ENCODE measurements around the gene RAB26. TPM values are rescaled to one million over a fixed set of nuclear protein-coding genes. Genes with fewer than 3 reads are reported as not detected.
"Not testable (repeated sequence)": the region's sequence is repeated elsewhere in the genome, so short reads cannot be mapped to it uniquely, and the experiment has no call there.

RAB26 gene
- total RNA-seq, 2 donors from 2014 or later, result 1.8 to 5.1 TPM

DNA sequence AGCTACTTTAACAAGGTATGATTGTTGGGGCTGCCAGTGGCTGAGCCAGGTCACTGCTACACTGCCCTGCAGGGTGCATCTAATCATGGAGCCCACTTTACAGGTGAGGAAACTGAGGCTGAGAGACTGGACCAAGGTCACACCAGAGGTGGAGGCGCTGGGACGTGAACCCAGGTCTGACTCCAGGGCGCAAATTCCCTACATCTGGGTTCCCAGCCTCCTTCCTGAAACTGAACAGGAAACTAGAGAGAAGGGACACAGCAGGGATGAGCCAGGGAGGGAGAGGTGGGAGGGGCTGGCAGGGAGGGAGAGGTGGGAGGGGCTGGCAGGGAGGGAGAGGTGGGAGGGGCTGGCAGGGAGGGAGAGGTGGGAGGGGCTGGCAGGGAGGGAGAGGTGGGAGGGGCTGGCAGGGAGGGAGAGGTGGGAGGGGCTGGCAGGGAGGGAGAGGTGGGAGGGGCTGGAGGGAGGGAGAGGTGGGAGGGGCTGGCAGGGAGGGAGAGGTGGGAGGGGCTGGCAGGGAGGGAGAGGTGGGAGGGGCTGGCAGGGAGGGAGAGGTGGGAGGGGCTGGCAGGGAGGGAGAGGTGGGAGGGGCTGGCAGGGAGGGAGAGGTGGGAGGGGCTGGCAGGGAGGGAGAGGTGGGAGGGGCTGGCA lies 20.7 kb upstream of the RAB26 start:
- DNase-seq (ENCODE audit: low spot score); H3K4me3 ChIP-seq; intact Hi-C loops (cut with DNase I); H3K27me3 ChIP-seq (replicated peaks; ENCODE audit: insufficient read depth); H3K9me3 ChIP-seq; H3K36me3 ChIP-seq: not testable (repeated sequence)
- Histone ChIP-seq H3K4me1 (replicated peaks) (peaks cover 36% of the 10 kb centered on the region), H3K27ac (peak overlapping the region; percentile 84 to 92)
- TF ChIP-seq POLR2A (IDR thresholded peaks at IDR 0.05), result peak; percentile 33
- peak; percentile 27 for TF ChIP-seq POLR2AphosphoS5 (IDR thresholded peaks at IDR 0.05)
- WGBS, result 0% methylated on average over 3 of the region's 3 CpGs

DNA sequence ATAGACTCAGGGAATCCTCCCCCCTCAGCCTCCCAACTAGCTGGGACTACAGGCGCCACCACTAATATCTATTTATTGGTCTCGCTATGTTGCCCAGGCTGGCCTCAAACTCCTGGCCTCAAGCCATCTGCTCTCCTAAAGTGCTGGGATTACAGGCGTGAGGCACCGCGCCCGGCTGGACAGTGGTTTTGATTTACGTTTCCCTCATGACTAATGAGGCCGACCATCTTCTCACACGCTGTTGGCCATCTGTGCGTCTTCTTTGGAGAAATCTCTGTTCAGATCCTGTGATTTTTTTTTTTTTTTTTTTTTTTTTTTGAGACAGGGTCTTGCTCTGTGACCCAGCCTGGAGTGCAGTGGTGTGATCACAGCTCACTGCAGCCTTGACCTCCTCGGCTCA lies 19.2 kb upstream of the RAB26 start:
- H3K4me3 ChIP-seq; intact Hi-C loops (cut with DNase I); DNase-seq (ENCODE audit: low spot score); H3K9me3 ChIP-seq; H3K36me3 ChIP-seq; H3K27me3 ChIP-seq (replicated peaks; ENCODE audit: insufficient read depth): not testable (repeated sequence)
- Histone ChIP-seq H3K4me1 (replicated peaks) (peaks cover 30% of the 10 kb centered on the region), H3K27ac (peak overlapping the region in 1 of 2 donors; percentile 73)
- 35% methylated on average over 10 of the region's 11 CpGs for WGBS

DNA sequence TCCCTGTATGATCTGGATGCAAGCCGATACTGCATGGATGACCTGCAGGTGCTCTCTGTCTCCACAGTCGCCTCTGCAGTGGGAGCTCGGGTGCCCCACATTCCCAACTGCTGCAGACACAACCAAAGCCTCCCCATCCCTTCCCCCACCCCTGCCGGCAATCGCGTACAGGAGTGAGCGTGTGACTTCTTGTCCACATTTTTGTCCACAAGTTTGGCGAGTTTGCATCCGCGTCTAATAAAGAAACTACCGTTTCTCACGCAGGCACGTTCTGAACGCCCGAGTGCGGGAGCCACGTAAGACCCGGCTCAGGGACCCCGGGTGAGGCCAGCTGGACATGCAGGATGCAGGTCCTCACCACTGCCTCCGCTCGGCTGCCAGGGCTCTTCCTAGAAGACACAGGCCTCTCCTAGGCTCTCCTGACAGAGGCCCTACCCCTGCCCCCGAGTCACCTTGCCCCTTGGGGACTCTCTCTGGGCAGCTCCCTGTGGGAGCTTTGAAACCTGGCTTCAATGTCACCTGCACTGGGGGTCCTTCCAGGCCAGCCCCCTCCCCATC lies 18.5 kb upstream of the RAB26 start:
- intact Hi-C loops (cut with DNase I); DNase-seq (ENCODE audit: low spot score): not testable (repeated sequence)

DNA sequence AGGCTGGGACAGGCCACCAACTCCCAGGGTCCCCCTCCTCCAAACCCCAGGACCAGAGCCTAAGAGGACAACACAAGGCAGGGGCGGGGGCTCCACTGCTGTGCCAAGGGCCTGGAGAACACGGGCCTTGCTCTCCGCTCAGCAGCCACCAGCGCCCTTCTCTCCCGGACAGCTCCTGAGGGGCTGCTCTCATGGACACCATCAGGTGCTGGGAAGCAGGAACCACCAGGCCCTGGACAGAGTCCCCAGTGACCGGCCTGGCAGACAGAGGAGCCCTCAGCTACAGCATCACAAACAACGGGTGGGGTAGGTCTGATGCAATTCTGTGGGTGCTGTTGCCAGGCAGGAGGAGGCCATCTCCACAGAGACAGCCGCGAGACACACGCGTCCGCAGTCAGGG lies 14.6 kb upstream of the RAB26 start:
- H3K4me3 ChIP-seq; H3K9me3 ChIP-seq; intact Hi-C loops (cut with DNase I); H3K27me3 ChIP-seq (replicated peaks; ENCODE audit: insufficient read depth); H3K4me1 ChIP-seq (replicated peaks); DNase-seq (ENCODE audit: low spot score); H3K36me3 ChIP-seq: not testable (repeated sequence)
- peak overlapping the region in 1 of 2 donors; percentile 42 for H3K27ac ChIP-seq
- WGBS, result no CpG with 5 or more reads among the region's 12 CpGs

More for the DNA sequence above, 18.5 kb upstream of the RAB26 start:
- not testable (repeated sequence) for H3K36me3 ChIP-seq; H3K27me3 ChIP-seq (replicated peaks; ENCODE audit: insufficient read depth); H3K9me3 ChIP-seq; H3K4me3 ChIP-seq
- peaks cover 26% of the 10 kb centered on the region for H3K4me1 ChIP-seq (replicated peaks)
- 10% methylated on average over 22 of the region's 22 CpGs for WGBS
- H3K27ac ChIP-seq, result peak overlapping the region; percentile 38 to 50

DNA sequence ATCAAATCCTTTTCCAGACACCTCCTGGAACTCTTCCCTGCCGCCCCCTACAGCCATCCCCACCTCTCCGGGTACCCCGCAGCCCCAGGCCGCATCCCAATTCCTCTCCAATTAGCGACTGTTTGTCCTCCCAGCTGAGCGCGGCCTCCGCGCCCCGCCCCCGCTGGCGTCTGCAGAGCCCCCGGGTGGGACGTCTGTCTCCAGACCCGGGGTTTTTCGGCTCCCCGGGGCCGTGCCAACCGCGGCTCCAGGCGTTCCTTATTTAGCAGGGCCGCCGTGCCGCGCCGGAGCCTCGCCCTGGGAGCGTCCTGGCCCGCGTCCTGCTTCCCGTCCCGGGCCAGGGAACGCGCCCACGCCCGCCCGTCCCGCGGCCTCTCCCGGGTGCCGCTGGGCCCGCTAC lies 13.4 kb upstream of the RAB26 start:
- Histone ChIP-seq H3K27ac (peak overlapping the region; percentile 77 to 82), H3K4me3 (peak overlapping the region; percentile 41 to 50)
- DNase-seq (ENCODE audit: low spot score); H3K4me1 ChIP-seq (replicated peaks); H3K36me3 ChIP-seq; intact Hi-C loops (cut with DNase I); H3K9me3 ChIP-seq; H3K27me3 ChIP-seq (replicated peaks; ENCODE audit: insufficient read depth): not testable (repeated sequence)
- WGBS, result 0% methylated on average over 16 of the region's 42 CpGs

DNA sequence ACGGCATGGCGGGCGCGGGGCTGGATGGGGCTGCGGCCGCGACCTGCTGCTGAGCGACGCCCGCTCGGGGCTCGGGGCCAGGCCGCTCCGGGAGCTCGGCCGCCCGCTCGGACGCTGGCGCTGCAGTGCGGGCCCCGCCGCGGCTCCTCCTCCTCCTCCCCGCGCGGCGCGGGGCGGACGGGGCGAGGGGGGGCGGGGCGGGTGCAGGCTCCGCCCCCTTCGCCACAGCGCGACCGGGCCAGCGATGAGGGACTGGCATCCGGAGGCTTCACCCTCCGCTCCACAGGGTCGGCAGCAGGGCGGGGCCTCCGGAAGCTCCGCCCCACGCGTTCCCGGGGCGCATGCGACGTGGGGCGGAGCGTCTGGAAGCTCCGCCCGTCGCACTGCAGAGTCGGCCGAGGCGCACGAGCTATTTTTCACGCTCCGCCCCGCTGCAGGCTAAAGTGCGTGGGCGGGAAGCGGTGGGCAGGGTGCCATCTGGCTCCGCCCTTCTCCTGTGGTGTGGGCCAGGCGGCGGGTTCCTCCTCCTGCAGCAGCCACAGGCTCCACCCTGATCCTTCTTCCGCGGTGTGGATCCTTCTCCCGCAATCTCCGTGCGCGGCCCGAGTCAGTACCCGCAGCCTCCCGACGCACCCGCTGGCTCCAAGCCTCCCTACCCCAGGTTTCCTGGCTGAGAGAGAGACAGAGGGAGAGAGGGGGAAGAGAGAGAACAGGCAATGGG lies 12.5 kb upstream of the RAB26 start, which contains the start of gene PKD1:
Gene PKD1 (minus strand): TSS at position 129 of the 721 bp plus-strand sequence. CDS start 209 bp downstream, outside the sequence.
- Histone ChIP-seq H3K4me3 (peak within 1 kb of the TSS; percentile 41 to 50), H3K27ac (peak within 1 kb of the TSS; percentile 77 to 82)
- DNase-seq (ENCODE audit: low spot score), result peak; percentile 99
- H3K27me3 ChIP-seq (replicated peaks; ENCODE audit: insufficient read depth); H3K4me1 ChIP-seq (replicated peaks); H3K36me3 ChIP-seq; intact Hi-C loops (cut with DNase I); H3K9me3 ChIP-seq: not testable (repeated sequence)
- WGBS, result under 1% methylated on average over 20 of the region's 81 CpGs
- TF ChIP-seq POLR2AphosphoS5 (IDR thresholded peaks at IDR 0.05) (peak; percentile 89), POLR2A (IDR thresholded peaks at IDR 0.05) (peak; percentile 20)

DNA sequence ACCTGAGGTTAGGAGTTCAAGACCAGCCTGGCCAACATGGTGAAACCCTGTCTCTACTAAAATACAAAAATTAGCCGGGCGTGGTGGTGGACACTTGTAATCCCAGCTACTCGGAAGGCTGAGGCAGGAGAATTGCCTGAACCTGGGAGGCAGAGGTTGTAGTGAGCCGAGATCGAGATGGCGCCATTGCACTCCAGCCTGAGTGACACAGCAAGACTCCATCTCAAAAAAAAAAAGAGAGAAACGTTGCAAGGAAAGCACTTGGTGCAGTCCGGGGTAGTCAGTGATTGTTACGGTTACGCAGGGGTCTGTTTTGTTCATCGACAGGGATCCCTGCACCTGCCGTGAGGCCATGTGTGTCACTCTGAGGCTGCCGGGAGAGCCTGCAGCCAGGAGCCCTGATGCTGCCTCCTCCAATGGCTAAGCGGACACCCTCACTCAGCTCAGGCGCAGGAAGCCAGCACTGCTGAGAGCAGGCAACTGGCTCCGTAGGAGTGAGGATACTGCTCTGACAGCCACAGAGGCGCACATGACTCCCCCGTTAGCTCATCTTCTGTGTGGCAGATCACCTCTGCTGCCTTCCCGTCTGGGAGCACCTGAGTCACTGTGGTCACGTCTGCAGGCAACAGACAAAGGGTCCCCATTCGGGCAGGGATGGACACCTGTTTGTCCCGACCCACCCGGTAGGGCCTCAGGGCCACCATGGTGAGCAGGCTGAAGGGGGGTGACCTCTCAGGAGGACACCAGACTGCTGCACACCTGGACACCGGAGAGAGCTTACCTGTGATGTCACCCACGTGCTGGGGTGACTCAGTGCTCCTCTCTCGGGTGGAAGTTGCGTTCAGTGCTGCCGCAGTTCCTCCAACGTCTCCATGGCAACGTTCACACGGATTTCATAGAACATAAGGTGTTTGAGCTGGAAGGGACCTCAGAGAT lies 5.2 kb upstream of the RAB26 start:
- H3K27me3 ChIP-seq (replicated peaks; ENCODE audit: insufficient read depth), result no peaks in the 10 kb centered on the region
- no peak overlapping the region for H3K4me3 ChIP-seq
- TF ChIP-seq, protein P1, sequence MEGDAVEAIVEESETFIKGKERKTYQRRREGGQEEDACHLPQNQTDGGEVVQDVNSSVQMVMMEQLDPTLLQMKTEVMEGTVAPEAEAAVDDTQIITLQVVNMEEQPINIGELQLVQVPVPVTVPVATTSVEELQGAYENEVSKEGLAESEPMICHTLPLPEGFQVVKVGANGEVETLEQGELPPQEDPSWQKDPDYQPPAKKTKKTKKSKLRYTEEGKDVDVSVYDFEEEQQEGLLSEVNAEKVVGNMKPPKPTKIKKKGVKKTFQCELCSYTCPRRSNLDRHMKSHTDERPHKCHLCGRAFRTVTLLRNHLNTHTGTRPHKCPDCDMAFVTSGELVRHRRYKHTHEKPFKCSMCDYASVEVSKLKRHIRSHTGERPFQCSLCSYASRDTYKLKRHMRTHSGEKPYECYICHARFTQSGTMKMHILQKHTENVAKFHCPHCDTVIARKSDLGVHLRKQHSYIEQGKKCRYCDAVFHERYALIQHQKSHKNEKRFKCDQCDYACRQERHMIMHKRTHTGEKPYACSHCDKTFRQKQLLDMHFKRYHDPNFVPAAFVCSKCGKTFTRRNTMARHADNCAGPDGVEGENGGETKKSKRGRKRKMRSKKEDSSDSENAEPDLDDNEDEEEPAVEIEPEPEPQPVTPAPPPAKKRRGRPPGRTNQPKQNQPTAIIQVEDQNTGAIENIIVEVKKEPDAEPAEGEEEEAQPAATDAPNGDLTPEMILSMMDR (IDR thresholded peaks at IDR 0.05), result no peak
- TF ChIP-seq POLR2AphosphoS5 (IDR thresholded peaks at IDR 0.05) (no peak), POLR2A (IDR thresholded peaks at IDR 0.05) (no peak)
- 77% methylated on average over 30 of the region's 31 CpGs for WGBS
- DNase-seq (ENCODE audit: low spot score), result no peak
- peaks cover 5% of the 10 kb centered on the region for H3K4me1 ChIP-seq (replicated peaks)
- intact Hi-C loops (cut with DNase I), result no loop called here
- H3K9me3 ChIP-seq, result no peaks in the 10 kb centered on the region
- H3K36me3 ChIP-seq, result no peaks in the 10 kb centered on the region
- no peak overlapping the region for H3K27ac ChIP-seq
